PC-3 (cell line): ENCODE measurements around the gene GRIK5.

Experiments
- CTCF ChIP-seq: fragments of 300-600 bp; sonication (generic); conservative IDR thresholded peaks from 2 replicates; pipeline ENCODE4 v1.5.1; 2017; ENCODE audit warnings: antibody characterized with exemption, low read depth, mild to moderate bottlenecking, low read length
- EZH2 ChIP-seq: fragments of 300-600 bp; sonication (generic); IDR thresholded peaks from one replicate; pipeline ENCODE4 v1.6.1; 2017; ENCODE audit warnings: antibody characterized with exemption, mild to moderate bottlenecking, low read length; ENCODE audit not compliant: unreplicated experiment

DNA sequence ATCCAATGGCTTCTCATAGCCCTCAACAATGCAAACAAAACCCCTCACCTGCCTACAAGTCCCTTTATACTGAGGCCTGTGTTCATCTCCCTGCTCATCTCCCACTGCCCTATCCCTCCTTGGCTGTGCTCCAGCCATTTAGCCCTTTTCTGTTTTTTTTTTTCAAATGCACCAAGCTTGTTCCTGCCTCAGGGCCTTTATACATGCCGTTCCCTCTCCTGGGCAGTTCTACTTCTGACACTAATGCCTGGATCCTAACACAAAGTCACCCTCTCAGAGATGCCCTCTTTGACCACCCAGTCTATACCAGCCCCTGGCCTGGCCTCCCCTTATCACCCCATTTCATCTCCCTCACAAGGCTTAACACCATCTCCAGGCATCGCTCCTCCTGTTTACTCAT lies 32.9 kb upstream of the GRIK5 start:
- no peak for TF ChIP-seq CTCF
- no peak for TF ChIP-seq EZH2
